HG03432 (cell line): ENCODE data around the gene SUCNR1.
"Not testable (repeated sequence)": the region's sequence is repeated elsewhere in the genome, so short reads cannot be mapped to it uniquely, and the experiment has no call there.

ENCODE experiments used
- ATAC-seq: cut with Tn5 transposase; IDR thresholded peaks from one replicate; pipeline ENCODE4 v1.9.1; 2021; ENCODE audit warnings: mild to moderate bottlenecking, moderate library complexity; ENCODE audit not compliant: unreplicated experiment

The SUCNR1 gene

DNA sequence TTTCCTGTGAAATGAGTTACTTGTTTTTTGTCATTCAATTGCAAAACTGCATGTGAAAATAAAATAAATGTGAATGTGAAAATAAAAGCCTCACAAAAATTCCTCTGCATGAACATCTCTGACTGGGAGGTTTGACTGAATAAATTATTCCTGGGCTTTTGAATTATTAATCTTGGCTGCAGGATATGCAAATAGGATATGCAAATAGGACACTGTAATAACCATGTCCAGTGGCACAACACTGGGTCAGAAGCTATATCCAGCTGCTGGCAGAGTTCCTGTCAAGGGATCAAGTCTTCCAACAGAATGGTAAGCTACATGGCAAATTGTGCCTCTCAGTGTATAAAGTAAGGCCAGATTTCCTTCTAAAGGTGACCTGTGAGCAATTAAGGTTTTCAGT is at the start of gene SUCNR1:
SUCNR1 (plus strand) TSS at position 246 of the 400 bp plus-strand sequence. CDS start 6,250 bp downstream, outside the sequence.
- ATAC-seq: no peak

GRCh38 chr3:151827816-151828215 is 45.6 kb upstream of the SUCNR1 start:
- no peak for ATAC-seq

- no peak for ATAC-seq
Measured at GRCh38 chr3:151835751-151836525, 37.5 kb upstream of the SUCNR1 start.

GRCh38 chr3:151837057-151837456 is 36.4 kb upstream of the SUCNR1 start:
- no peak for ATAC-seq

GRCh38 chr3:151838574-151839312 is 34.7 kb upstream of the SUCNR1 start:
- ATAC-seq: peak; percentile 76

DNA sequence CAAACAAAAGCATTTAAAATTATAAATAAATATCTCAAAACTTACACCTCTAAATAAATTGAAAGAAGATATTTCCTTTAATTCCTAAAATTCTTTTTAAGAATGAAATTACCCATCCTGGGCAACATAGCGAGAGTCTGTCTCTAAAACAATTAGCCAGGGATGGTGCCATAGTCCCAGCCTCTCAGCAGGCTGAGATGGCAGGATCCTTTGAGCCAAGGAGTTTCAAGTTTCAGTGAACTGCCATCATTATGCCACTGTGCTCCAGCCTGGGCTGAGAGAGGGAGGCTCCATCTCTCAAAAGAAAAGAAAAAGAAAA is 34.2 kb upstream of the SUCNR1 start:
- ATAC-seq: no peak

- no peak for ATAC-seq
Measured at GRCh38 chr3:151841801-151842200, 31.6 kb upstream of the SUCNR1 start.

GRCh38 chr3:151843275-151843674 is 30.2 kb upstream of the SUCNR1 start:
- no peak for ATAC-seq

DNA sequence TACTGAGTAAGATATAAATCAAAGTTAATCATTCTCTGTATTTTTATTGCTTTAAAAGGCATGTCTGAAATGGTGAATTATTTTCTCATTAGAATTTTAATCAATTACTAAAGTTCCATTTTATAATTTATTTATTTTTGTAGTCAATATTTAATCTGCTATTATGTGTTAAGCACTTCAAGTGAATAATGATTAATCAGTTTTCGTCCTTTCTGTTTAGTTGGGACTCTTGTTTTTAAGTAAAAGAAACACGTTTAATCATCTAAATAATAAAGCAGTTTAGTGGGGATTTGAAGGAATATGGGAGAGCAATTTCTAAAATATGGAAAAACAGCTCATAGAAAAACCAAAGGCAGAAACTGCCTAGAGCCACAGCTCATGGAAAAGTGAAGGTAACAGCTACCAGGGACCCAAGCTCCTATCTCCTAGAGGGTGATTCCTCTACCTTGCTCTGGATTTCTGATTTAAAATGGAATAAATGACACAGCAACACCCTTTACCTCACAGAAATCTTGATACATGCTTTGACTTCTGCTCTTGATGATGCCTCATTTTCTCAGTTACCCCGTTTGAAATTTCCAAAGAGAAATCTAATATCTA is 28.0 kb upstream of the SUCNR1 start:
- ATAC-seq: no peak

- not testable (repeated sequence) for ATAC-seq
Measured at GRCh38 chr3:151850065-151850464, 23.4 kb upstream of the SUCNR1 start.

- ATAC-seq: no peak
Measured at GRCh38 chr3:151852074-151852811, 21.2 kb upstream of the SUCNR1 start.

- no peak for ATAC-seq
Measured at GRCh38 chr3:151856118-151856517, 17.3 kb upstream of the SUCNR1 start.

GRCh38 chr3:151856641-151857040 is 16.8 kb upstream of the SUCNR1 start:
- no peak for ATAC-seq

GRCh38 chr3:151859233-151859673 is 14.2 kb upstream of the SUCNR1 start:
- ATAC-seq: no peak

DNA sequence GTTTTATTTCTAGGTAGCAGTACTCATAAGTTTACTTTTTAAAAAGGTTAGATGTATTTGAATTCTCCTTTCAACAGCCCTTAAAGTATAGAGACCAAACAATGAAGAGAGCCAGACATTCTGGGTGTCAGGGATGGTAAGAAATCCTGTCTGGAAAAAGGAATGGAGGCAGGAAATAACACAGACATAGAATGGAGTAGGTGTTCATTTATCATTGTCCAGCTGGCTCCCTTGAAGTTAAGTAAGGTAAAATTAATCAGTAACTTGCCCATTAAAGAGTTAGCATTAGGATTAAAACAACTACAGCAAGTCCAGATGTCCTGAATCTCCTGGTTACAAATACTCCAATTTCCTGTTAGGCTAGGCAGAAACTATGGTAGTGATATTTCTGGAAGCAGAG is 13.5 kb upstream of the SUCNR1 start:
- no peak for ATAC-seq

DNA sequence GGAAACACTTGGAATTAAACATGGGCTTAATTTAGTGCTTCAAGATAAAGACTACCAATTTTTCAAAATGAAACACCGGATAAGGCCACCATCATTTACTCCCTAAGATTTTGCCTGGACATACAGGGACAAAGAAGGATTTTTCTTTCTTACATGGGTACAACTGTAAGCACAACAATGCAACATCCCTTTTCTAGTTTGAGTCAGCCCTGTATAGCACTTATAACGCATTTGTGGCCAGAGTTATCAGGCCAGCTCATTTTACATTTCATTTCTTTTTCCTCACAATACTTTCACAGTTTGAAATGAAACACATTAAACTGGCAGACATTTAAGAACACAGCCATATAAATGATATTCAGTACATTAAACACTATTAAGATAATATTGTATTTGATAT is 9.8 kb upstream of the SUCNR1 start:
- ATAC-seq: no peak

DNA sequence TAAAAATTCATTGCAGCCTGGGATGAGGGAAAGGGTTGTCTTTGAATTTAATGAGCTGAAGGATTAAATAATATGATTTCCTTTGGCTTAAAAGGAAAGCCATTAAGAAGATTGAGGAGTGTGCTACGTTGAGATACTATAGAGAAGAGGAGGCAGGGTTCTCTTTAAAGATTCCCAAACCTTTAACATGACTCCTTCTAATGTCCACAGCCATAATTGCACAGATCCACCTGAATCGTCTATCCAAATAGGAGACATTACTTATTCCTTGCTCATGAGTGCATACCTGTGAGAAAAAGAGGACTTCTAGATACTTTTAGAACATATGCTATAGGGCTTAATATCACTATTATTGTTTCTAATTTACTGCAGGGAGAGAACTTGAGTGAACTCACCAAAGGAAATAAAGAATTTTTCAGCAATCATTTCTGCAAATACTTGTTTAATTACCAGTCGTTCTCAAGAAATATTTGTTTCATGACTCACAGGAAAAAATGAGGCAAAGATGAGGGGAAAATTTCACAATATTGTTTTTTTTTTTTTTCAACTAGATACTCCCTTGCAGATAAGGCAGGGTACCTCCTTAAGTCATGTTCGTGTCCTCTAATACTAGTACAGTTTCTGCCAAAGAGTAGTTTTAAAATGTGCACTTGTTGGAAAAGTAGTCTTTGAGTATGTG is 8.9 kb upstream of the SUCNR1 start:
- ATAC-seq: no peak

DNA sequence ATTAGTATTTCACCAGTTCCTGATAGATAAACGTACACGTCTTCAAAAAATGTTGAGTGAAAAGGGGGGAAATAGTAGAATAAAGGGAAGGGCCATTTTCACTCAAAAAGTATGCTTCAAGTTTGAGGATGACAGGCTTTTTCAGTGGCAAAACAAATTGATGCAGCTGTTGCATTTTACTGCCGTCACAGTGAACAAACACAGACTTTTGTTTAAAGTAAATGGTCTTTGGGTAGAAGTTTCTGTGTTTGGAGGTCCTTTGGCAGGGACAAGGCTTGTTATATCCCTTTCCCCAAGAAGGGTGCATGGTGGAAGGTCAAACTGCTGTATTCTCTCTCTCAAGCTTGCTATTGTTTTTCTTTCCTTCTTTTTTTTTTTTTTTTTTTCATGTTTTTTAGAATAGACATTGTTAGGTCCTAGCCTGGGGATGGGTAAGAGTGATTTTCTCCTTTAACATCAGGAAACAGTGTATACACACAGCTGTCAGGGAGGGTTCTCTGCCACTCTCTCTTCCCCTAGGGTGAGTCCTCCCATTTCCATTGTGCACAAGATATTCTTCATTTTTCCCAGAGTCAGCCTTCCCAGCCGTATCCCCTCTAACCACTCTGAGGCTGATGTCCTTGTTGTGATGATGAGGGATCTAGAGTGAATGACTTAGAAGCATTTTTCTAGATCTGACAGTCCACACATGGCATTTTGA is 6.6 kb upstream of the SUCNR1 start:
- no peak for ATAC-seq

DNA sequence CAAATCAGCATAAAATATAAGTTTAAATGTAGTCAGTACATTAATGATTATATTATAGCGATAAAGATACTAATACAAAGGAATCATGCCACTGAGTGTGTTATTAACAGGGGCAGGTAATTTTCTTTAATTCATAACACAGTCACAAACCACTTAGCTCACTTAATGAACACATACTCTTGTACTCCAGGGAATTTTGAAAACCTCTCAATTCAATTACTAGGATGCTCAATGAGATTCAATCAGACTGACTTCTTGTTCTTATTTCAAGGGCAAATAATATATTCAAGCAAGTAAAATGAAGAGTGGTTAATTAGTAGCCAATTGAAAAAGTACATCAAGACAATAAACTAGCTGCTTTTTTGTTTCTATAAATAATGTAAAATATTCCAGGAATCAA is 5.8 kb upstream of the SUCNR1 start:
- ATAC-seq: no peak

DNA sequence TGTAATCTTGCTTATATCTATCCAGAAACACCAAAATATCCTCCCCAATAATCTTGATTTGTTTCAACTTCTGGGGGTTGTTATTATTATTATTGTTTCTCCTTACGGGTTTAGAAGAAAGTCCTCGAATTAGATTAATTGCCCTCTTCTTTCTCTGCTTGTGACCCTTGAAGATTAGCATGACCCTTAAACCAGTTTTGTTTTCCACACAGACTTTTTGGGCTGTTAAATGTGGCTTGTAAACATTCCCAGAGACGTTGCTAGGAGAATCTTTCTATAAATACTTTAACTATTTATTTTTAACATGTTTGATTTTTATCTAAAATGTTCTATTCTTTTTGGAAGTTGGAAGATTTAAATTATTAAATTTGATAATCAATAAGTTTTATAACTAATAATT is 4.3 kb upstream of the SUCNR1 start:
- no peak for ATAC-seq
